Activated CD4-positive, alpha-beta T cell treated with anti-CD3 and anti-CD28 coated beads for 48 hours (primary cell): Measurements from ENCODE around the gene SRSF4.
"Not testable (repeated sequence)": the region's sequence is repeated elsewhere in the genome, so short reads cannot be mapped to it uniquely, and the experiment has no call there.

ENCODE experiments used
- DNase-seq: peaks from one replicate; pipeline ENCODE4 v3.0.0-alpha.2; 2020

SRSF4 gene

GRCh38 chr1:29162476-29163138, 19.1 kb downstream of the SRSF4 start:
- no peak for DNase-seq

GRCh38 chr1:29162025-29162424, 19.7 kb downstream of the SRSF4 start:
- no peak for DNase-seq

DNA sequence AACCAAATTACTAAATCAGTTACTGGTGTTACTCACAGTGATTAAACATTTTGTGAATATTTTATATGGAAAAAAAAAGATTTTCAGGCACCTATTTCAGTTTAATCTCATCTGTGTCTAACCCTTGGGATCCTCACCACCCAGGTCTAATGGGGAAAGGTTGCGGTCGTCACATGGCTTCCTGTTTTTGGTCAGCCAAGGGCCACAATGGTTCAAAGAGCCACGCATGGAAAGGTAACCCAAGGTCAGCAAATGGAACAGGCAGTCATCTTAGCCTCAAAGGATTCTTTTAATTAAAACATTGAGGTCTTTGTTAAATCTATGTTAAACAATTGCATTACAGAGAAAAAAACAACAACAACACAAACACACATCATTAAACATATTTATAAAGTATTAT, 21.9 kb downstream of the SRSF4 start:
- no peak for DNase-seq

DNA sequence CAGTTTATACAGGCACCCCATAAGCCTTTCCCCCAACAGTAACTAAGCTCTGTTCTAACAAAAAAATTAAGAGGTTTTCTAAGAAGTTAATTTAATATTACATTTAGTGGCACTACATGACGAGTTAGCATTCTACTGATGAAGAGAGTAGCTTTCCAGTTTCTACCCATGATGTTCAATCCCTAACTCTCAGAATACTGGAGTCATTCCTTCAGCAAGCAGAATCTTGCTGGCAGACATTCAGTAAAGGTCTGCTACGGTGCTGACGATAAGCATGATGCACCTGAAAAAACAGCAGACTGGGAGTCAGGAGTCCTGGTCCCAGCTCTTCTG, 24.5 kb downstream of the SRSF4 start:
- no peak for DNase-seq

DNA sequence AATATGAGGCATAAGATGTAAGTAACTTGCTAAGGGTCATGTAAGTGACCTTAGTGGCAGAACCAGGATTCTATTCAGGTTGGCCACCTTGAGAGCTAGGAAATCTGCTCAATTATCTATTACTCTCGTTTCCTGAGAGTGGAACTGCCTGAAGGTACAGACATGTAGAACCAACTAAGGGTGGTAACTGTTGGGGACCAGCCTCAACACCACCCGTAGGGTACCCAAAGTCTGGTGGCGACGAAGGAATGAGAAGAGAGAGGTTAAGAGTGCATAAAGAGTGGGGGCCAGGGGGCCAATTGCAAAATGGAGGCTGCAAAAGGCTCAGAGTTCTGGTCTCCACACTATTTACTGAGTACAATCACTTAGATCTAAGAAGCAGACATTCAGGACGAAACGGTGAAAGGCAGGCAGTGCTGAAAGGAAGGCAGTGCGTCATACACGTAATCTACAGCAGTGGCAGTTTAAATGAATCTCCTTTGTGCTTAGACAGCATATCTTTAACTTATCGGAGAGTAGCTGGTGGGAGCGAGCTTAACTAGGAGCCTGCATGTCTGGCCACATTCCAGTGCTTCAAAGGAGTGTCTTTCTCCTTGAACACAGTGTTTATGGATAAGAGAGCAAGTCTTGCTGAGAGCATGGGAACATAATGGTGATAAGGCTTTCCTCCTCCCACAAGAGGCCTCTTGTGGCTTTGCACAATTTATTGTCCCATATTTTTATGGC, 25.0 kb downstream of the SRSF4 start:
- no peak for DNase-seq

DNA sequence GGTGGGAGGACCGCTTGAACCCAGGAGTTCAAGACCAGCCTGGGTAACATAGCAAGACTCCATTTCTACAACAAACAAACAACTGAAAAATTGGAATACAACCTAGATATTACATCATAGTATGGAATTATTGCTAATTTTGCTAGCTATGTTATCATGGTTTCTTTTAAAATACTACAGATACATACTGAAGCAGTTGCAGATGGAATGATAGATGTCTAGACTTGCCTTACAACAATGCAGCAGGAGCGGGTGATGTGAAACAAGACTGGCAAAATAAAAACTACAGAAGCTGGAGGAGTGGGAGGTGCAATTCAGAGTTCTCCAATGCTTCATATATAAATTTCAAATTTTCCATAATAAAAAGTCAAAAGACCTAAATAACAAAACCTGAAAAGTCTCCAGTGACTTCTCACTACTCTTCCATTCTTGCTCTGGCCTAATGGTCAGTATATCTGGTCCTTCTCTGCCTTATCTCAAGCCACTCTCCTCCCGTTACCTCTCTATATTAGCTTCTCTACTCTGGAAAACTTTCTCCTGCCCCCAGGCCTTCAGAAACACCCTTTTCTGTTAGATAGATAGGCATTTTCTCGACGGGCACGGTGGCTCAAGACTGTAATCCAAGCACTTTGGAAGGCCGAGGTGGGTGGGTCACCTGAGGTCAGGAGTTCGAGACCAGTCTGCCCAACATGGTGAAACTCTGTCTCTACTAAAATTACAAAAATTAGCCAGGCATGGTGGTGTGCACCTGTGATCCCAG, 29.5 kb downstream of the SRSF4 start:
- no peak for DNase-seq

- DNase-seq = not testable (repeated sequence)
Measured at GRCh38 chr1:29150346-29150745, 31.4 kb downstream of the SRSF4 start.

GRCh38 chr1:29148656-29149491, 32.8 kb downstream of the SRSF4 start:
- DNase-seq = no peak

DNA sequence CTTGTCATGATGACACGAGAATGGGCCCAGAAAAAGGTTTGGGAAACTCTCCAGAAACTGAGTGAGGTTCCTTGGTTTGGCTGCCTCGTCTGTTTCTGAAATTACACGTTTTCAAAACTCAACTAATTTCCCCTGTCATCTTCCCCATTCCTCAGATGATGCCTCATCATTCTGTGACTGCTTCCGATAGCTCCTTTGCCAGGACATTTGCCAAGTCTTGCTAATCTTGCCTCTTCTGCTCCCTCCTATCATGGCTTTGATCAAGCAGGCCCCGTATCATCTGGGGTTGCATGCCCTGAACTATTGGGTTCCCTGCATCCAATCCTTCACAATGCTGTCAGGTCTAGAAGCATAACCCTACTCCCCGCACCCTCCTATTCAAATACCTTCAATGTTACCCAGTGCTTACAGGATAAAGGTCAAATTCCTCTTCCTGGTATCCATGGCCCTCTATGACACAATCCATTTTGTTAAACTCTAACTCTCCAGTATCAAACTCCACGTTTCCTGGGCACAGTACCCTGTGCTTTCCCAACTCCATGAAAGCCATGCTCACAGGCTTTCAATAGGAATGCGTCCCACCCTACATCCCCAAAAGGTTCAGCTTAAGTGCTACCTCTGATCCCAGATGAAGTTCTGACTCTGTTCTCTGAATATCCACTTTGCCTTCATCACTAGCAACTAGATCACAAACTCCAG, 35.8 kb downstream of the SRSF4 start:
- DNase-seq = no peak

DNA sequence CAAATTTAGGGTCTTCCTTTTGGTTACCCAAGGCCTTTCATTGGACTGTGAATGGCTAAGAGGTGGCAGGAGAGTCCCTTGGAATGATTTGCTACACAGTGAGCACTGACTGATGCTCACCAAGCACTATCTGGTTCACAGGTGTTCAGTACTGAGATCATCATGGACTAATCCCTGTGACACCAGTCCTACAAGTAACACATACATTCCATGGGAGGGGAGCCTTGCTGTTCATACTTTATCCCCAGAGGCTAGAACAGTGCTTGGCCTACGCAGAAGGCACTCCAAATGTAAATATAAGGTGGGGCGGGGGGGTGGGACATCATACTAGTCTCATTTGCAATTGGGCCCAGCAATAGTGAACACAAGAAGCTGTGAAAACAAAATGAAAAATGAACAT, 37.5 kb downstream of the SRSF4 start:
- no peak for DNase-seq

DNA sequence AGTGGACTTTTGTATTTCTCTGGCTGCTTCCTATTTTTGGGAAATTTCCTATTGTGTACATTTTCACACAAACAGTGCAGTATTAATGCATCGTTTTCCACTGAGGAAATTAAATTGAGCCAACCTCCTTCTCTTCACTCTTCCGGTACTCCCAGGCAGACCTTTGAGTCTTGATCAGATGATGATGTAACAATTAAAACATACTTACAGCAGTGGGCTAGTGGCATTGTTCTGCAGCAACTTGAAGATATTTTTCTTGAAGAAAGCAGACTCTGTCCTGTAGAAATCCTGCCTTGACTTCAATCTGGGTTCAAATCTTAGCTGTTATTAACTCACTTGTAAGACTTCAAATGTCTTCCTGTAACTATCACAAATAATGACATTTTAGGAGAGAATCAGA, 39.0 kb downstream of the SRSF4 start:
- no peak for DNase-seq

DNA sequence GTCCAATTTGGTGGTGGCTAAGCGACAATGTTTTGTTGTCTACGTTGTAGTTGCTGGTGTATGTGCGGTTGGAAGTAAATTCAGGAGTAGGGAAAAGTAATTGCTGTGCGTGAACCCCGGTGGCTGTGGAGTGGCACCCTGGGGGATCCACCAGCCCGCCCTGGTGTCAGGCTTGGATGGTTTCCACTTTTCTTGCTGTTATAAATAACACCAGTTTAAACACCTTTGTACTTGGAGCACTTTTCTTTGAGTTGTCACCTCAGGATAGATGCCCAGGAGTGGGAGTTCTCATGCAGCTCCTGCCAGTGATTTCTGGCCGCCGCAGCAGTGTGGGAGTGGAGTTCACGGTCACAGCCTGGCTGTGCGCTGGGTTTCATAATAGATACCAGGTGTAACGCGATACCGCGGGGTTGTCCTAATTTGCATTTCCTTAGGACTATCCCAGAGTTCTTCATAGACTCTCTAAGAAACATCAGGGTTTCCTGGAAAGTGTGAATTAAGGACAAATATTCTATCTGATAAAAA, 45.2 kb downstream of the SRSF4 start:
- DNase-seq = no peak

- DNase-seq = no peak
Measured at GRCh38 chr1:29134695-29135028, 47.0 kb downstream of the SRSF4 start.

- DNase-seq = no peak
Measured at GRCh38 chr1:29133861-29134694, 47.6 kb downstream of the SRSF4 start.

DNA sequence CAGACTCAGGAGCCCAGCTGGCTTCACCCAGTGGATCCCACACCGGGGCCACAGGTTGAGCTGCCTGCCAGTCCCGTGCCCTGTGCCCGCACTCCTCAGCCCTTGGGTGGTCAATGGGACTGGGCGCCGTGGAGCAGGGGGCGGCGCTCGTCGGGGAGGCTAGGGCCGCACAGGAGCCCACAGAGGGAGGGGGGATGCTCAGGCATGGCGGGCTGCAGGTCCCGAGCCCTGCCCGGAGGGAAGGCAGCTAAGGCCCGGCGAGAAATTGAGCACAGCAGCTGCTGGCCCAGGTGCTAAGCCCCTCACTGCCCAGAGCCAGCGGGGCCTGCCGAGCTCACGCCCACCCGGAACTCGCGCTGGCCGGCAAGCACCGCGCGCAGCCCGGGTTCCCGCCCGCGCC, 50.6 kb downstream of the SRSF4 start:
- DNase-seq = not testable (repeated sequence)

GRCh38 chr1:29129916-29130315, 51.8 kb downstream of the SRSF4 start:
- no peak for DNase-seq

GRCh38 chr1:29128739-29129138, 53.0 kb downstream of the SRSF4 start:
- no peak for DNase-seq

DNA sequence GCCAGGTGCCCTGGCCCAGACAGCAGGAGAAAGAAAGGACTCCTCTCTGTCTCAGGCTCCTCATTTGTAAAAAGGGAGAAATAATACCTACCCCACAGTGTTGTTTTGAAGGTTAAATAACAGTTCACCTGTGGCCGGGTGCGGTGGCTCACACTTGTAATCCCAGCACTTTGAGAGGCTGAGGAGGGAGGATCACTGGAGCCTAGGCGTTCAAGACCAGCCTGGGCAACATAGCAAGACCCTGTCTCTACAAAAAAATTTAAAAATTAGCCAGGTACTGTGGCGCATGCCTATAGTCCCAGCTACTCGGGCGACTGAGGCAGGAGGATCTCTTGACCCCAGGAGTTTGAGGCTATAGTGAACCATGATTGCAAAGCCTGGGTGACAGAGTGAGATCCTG, 55.5 kb downstream of the SRSF4 start:
- no peak for DNase-seq

DNA sequence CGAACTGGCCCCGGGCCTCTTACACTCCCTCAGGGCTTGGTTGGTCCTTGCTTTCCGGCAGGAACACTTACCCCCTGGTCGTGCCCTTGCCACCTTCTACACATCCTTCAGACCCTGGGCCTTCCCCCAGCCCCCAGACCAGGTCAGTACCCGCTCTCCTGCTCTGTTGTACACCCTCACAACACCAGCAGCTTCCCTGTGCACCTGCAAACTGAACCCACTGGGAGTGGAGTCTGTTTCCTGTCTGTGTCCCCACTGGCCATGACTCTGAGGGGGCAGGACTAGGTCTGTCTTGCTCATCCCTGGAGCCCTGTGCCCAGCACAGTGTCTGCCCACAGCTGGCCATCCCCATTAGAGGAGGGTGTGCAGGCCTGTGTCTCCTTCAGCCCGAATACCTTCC, 55.9 kb downstream of the SRSF4 start:
- DNase-seq = no peak

DNA sequence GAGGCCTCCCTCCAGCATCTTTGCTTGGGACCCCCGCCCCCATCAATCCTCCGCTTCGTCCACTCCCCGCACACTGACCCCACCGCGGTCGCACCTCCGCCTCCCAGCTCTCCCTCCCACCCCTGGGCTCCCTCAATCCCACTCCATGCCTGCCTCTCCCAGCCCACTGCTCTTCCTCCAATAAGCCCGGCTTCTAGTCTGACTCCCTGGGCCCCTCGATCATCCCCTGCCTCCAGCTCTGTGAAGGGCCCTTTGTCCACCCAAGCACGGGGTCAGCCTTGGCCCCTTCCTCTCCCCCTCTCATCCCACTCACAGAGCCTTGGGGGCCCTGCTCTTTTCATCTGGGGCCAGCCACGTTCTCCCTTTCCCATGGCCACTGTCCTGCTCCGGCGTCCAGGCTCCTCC, 56.5 kb downstream of the SRSF4 start:
- DNase-seq = no peak
